Fibroblast of skin of right biceps (primary cell): ENCODE data around the gene STN1.

Source experiments
- DNase-seq: peaks from one replicate; pipeline ENCODE4 v3.0.0-alpha.2; 2013

STN1 gene

DNA sequence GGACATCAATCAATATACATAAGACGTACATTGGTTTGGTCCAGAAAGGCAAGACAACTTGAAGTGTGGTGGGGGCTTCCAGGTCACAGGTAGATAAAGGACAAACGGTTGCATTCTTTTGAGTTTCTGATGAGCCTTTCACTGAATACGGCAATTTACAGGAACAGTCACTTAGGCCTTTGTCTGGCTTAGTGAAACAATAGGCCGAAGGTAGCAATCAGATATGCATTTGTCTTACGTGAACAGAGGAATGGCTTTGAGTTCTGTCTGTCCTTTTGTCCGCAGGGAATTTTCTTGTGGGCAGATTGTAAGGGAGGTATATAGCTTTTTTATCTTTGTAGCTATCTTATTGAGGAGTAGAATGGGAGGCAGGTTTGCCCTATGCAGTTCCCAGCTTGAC, 10.8 kb upstream of the STN1 start:
- no peak for DNase-seq

DNA sequence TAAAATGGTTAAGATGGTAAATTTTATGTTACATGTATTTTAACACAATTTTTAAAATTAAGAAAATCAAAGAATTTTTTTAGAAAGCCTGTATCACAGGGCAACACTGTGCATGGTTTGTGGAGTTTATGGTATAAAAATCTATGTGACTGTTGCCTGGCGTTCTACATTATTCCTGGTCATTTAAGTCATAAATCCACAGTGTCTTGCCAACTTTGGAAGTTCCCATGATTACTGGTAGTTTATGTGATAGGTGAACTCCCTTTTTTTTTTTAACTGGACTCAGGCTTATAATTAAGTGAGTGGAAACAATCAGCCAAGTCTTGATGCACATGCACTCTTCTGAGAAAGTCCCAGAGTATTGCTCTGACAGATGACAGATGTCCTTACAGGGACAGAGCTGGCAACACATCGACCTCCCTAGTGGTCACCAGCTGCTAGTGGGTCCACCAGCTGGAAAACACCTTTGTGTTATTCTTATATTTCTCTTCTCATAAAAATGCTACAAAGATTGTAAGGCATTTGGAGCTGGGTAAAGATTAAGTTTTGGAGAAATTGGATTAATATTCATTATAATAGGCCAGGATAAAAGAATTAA, 8.8 kb upstream of the STN1 start:
- DNase-seq = no peak

DNA sequence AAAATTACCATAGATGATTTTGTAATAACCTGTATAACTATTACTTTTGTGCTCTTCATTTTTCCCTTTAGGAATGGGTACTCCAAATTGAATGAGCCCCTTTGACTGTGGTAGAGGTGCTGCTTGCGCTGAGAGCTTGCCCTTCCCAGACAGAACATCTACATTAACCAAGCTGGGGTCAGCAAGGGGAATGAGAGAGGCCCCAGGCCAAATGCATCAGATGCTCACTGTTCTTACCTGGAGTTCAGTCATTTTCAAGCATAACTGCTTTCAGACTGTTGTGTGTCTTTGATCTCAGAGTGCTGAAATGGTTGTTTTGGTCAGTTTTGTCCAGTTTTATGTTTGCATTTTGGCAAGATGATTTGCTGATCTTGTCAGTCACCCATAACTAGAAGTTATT, 7.6 kb upstream of the STN1 start:
- DNase-seq = no peak

DNA sequence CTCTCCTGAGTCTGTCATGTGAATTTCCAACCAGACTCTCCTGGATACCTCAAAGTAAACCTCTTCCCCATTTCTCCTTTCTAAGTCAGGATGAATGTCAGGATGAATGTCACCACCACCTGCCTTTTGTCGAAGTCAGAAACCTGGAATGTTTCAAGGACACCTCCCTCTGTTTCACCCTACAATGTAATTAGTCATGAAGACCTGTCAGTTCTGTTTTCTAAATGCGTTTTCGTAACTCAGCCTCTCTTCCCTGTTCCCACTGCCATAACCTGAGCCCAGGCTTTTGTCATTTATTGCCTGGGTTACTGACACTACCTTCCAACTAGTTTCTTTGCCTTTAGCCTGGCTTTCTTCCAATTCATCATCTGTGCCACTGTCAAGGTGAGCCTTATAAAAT, 5.5 kb upstream of the STN1 start:
- DNase-seq = no peak

DNA sequence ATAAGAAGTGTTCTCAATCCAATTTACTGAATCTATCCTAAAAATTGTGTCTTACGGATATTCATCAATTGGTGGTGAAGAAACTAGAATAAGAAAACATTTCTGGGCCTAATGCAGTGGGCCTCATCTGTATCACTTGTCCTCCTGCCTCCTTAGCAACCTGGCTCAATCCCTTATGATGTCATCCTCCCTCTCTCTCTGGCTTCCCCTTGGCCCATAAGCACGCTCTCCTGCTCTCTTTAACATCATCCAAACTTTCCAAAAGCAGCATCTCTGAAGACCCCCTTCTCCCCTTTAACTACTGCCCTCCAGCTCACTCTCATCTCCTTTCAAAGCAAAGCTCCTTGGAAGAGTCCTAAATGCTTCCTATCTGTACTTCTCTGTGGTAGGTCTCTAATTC, 4.7 kb upstream of the STN1 start:
- DNase-seq = no peak

DNA sequence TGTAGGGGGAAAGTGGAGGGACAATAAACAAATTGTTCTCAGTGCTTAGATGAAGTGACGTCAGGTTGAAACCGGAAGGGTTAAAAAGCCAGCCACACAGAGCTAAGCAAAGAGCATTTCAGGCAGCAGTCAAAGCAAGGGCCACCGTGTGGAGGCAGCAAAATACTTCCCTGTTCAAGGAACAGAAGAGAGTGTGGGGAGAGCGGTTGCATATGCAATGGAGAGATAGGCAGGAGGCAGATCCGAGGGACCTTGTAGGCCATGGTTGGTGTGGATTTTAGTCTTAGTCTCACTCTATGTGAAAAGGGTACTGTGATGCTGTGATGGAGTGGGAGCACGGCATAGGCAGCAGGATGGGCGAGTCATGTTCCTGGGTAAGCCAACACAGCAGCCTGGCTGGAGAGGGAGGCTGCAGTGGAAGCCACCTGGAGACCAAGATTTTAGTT, 3.8 kb upstream of the STN1 start:
- DNase-seq = no peak

DNA sequence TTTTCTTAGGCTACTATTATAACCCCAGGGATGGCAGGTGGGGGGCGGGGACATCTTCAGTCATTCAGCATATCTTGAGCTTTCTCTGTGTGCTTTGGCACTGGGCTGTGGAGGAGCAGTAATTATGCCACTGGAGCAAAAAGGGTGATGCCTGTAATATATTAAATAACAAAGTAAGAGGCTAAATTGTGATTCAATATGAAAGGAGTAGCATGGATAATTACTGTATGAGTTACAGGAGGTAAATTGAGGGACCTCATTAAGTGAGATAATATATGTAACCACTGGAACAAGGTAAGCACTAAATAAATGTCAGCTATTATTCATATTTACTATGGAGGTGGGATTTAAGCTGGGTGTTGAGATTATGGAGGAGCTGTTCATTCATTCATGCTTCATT, 3.3 kb upstream of the STN1 start:
- DNase-seq = no peak

DNA sequence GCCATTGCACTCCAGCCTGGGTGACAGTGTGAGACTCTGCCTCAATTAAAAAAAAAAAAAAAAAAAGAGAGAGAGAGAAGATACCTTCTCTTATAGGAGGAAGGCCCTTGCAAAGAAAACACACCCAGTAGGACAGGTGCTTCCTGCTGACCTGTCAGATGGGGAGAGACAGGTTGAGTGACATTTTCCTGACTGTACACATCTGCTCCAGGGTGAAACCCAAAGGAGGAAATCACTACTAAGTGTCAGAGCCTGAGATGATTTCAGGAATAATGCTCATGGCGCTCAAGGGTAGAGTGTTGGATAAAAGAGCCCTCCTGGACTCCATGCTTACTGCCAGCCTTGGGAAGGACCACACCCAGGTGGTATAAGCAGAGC, 1.7 kb upstream of the STN1 start:
- DNase-seq = no peak

DNA sequence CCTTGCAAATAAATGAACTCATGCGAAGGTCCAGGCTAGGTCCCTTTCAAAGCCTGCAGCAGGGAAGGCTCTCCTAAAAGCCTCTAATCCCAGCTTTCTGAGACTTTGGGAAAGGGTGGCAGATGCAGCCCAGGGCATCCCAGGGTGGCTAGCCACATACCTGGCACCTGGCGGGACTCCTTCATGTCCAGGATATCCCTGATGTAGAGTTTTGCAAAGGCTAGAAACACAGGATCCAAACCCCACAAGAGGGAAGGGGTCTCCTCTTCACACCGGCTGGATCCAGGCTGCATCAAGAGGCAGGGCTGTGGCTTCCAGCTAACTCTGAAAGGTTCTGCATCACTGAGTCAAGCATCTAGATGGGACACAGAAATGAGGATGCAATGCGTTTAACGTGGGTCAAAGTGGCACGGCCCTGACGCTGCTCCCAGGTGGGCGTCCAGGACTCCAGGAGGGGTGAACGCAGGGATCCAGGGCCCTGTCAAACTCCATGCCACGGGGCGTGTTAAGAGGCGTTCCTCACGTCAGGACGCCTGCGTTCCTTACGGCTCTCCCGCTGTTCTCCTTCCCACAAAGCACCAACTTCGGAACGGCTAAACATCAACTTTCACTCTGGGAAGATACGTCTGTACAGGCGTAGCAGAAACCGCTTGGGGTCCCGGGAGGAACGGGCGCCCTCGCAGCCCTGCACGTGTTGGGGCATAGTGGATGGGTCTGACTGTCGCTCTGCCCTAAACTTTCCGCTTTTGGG, 507 bp downstream of the STN1 start:
- DNase-seq = no peak

DNA sequence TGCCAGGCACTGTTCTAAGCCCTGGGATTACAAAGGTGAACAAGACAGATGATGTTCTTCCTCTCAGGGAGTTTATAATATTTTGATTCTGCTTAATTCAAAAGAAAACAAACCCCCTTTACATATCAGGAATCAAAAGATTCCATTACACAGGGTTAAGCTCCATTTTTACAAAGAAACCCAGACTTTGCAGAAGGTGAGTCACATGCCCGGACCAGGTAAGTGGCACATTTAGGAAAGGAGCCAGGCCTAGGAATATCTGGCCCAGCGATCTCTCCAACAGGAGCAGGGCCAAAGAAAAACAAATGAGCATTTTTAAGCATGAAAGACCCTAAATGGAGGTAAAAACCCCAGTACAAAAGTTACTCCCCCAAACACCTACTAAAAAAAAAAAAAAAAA, 1.1 kb downstream of the STN1 start:
- no peak for DNase-seq

DNA sequence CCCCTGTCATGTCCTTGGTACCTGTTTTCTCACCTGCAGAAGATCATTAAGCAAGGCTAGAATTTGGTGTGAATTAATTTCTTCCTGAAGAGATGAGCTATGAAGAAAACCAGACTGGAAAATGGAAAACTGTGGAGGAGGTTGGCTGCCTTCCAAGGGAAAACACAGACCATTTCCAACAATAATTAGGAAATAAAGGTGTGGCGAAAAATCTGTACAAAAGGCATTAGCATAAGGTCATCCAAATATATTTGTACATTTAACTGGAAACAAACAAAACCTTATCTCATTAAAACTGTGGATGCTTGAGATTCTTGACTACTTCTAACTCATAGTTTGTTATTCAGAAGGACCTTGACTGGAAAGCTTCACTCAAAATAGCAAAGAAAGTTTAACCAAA, 1.7 kb downstream of the STN1 start:
- DNase-seq = no peak

DNA sequence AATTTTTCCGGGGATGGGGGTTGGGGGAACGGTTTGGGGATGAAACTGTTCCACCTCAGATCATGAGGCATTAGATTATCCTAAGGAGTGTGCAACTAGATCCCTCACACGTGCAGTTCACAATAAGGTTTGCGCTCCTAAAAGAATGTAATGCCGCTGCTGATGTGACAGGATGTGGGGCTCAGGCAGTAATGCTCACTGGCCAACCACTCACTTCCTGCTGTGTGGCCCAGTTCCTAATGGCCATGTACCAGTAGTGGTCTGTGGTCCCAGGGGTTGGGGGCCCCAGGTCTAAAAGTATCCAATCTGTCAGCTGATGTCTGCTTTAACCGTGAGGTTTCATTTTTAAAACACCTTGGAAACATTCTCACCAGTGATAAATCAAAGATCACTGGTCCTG, 2.2 kb downstream of the STN1 start:
- DNase-seq = peak; percentile 29

DNA sequence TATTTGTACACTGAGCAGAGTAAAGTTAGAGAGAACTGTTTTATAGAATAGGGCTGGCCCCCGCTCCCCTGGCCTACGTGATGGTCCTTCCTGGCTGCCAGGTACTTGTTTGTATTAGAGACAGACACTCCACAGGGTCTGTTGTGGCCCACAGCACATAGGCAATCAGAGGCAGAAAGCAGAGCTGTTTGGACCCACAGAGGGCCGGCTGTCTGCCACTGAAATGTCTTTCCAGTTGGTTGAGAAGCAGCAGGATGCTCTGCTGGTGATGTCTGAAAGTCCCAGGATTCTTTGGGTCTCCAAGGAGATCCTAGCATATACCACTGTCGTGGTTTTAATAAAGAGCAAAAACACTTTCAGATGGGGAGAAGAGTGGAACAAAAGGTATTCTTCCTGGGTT, 5.2 kb downstream of the STN1 start:
- DNase-seq = no peak

DNA sequence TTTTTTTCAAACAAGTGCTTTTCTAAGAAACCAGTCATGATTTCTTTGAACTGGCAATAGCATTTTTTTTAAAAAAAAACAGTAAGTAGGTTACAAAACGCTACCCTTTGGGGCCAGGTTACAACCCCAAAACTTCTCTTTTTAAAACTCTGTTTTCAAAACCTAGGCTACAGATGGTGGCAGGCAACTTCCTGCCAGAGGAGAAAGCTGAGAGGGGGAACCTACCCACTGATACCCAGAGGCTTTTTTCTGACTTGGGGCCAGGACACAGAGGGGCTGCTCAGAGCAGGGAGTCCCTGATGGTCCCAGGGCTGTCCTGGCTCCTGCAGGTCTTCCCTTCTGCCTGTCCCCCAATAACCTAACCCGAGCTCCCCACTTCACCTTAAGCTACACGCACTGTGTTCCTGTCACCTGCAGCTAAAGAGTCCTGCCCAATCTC, 6.9 kb downstream of the STN1 start:
- DNase-seq = no peak

DNA sequence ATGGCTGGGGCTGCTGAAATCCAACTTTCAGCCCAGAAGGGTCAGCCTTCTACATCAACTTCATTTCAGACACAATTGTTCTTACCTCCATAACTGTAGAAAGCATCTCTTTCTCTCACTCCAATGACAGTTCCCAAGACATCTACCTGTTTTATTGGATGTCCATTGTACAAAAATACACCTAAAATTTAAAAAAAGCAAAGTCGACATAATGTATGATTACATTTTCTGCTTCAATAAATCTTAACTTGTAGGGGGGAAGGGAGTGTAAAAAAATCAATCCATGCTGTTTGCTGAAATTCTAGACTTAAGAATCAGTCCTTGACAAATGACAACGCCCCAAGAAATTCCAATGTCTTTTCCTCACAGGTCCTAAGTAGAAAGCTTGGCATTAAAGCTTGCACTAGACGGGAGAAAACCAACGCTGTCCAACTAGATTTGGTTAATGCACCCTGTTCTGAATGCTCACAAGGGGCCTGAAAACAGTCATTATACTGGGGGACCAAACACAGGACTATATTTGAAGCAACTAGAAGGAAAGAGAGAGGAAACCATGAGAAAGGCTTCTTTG, 7.5 kb downstream of the STN1 start:
- no peak for DNase-seq

DNA sequence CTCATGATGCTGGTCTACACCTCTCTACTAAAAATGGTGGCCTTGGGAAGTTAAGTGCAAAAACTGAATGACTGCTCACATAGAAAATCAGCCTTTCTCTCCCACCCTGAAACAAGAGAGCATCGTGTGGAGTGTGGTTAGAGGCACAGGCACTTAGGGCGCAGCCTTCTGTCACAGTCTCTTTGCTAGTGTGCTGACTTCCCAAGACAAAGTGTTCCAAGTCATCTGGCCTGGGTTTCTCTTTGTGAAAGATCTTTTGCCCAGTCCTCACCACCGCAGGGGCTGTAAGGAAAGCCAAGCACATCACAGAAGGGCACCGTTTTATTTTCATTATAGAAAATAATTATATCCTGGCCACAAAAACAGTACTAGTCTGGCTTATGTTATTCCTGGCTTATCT, 12.5 kb downstream of the STN1 start:
- no peak for DNase-seq

DNA sequence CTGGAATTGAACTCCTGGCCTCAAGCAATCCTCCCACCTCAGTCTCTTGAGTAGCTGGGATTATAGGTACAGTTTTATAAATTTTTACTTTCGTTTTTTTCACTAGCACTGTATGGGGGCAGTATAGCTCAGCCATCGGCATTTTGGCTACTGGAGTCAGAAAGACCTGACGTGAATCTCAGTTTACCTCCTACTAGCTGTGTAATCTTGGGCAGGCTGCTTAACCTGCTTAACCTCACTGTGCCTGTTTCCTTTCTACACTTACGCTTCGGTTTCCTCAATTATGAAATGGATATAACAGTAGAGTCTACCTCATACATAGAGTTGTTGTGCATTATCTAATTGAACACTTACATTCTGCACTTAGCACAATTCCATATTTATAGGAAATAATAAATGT, 16.7 kb downstream of the STN1 start:
- no peak for DNase-seq

DNA sequence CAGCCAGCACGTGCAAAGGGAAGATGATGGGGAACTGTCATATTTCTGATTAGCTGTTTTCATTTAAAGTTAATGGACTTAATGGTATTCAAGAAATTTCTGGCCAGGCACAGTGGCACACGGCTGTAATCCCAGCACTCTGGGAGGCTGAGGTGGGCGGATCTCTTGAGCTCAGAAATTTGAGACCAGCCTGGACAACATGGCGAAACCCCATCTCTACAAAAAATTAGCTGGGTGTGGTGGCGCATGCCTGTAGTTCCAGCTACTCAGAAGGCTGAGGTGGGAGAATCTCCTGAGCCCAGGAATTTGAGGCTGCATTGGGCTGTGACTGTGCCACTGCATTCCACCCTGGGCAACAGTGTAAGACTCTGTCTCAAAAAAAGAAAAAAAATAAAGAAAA, 18.7 kb downstream of the STN1 start:
- no peak for DNase-seq

DNA sequence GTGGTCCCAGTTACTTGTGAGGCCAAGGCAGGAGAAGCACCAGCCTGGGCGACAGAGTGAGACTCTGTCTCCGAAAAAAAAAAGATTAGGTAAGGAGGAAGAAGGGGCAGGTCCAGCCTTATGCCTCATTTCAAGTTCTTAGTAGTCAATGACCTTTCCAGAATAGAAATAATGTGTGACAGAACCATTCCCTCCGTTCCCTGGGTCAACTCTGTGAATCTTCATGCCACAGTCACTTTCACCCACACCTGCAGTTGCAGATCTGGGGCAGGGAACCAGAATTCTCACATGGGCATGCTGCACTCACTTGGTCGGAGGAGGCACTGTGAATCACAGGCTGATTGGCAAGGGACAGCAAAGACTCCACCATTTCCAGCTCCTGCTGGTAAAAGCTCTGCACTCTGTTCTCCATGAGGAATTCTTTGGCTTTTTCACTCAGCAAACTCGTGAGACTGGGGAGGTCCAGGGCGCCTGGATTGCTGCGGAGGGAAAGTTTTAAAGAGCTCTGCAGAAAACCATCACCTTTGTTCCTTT, 20.7 kb downstream of the STN1 start:
- DNase-seq = no peak

DNA sequence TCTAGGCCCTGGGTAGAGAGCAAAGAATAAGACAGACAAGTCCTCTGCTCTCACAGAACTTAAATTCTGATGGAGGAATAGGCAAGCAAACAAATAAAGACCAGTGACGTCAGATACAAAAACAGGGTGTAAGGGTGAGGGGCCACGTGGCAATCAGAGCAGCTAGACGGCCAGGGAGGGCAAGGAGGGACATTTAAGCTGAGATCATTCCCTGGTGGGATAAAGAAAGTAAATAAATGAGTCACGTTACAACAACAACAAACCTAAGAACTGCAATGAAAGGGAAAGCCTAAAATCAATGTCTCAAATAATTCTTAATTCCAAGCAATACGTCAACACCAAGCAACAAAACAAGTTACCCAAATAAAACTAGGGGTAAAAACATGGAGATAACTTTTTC, 21.8 kb downstream of the STN1 start:
- DNase-seq = no peak

DNA sequence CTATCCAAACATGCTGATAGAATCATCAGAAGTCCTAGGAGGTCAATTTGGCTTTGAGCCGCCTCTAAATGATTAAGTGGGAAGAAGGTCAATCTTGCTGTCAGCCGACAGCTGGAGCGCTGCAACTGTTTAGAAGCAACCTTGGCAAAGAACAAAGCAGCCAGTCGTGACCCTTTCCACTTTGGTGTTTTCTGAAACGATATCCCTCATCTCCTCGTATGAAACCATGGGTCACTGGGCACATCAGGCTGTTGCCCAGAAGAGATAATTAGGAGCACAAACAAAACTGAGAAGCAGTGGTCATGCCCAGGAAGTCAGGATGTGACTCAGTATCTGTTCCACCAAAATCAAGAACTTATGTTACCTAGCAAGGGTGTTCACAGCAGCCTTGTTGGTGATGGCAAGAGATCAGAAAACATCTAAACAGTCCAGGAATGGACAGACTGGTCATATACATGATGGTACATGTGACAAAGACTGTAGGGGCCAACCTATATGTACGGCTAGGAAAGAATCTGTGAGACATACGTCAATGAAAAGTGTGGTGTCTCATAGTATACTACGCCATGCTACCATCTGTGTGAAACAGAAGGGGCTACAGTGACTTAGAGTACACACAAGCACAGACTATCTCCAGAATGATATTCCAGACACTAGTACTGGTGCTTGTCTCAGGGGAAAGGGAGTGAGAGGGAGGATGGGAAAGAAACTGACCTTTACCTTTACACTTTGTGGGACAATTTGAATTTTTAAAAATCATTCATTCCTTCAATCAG, 22.4 kb downstream of the STN1 start:
- DNase-seq = peak; percentile 60

DNA sequence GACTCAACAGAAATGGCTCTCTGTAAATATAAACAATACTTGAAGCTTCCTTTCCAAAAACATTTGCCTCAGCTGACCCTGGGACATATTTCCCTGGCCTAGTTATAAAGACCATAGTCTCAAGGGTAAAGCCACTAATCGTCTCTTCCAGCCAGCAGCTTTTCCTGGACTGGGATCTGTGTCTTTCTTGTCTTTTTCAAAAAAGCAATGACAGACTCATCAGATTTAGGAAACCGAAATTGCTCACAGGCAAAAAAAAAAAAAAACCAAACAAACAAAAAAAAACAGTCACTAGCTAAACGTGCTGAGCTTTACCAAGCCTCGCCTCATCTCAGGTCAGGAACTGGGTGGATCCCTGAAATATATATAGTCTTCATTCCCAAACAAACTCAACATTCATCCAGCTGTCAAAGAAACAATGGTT, 23.5 kb downstream of the STN1 start:
- DNase-seq = peak; percentile 8

DNA sequence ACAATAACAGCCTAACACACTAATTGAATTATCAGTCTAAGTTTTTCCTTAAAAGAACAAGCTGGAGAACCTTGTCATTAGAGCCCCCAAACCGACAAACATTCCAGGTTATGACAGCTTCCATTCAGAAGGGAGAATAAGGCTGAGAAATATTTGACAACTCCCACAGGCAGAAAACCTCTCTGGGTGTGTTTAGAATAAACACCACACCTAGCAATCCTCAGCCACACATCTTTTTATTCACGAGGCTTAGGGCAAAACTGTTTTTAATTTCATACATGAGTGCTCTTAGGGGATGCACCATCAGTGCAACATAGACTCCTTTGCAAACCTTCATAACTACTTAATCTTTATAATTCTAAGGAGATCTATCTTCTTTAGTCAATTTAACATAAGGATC, 24.2 kb downstream of the STN1 start:
- no peak for DNase-seq

DNA sequence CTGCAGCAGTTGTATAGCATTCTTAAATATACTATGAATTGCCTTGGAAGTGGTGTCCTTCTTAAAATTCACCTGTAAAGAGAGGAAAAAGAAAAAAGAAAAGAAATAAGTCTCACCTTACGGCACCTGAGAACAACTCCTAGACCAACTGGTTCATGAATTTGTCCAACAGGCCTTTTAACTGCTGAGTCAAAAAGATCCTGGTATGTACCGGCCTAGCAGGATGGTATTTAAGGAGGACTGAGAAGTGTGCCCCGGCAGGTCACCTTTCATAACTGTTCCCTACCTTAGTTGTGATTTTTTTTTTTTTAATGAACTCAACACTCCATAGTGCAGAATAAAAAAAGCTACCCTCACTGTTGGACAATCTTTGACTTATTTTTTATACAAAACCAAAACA, 25.8 kb downstream of the STN1 start:
- DNase-seq = no peak
